DMS153 treated with DMSO at 0.1 percent for 48 hours (cell line): ENCODE measurements around the gene OR2V2.
"Not testable (repeated sequence)": the region's sequence is repeated elsewhere in the genome, so short reads cannot be mapped to it uniquely, and the experiment has no call there.

Experiments used
- DNase-seq: peaks from one replicate; lab custom pipeline; 2025; ENCODE audit not compliant: unreplicated experiment; lab: John Stamatoyannopoulos, UW

The OR2V2 gene

GRCh38 chr5:181168595-181169118 is 21.3 kb downstream of the OR2V2 start:
- no peak for DNase-seq

- not testable (repeated sequence) for DNase-seq
Observed at GRCh38 chr5:181169459-181170236, 22.3 kb downstream of the OR2V2 start.

GRCh38 chr5:181170237-181170825 is 22.9 kb downstream of the OR2V2 start:
- no peak for DNase-seq

GRCh38 chr5:181170996-181171395 is 23.6 kb downstream of the OR2V2 start:
- no peak for DNase-seq

- no peak for DNase-seq
Observed at GRCh38 chr5:181171782-181172181, 24.4 kb downstream of the OR2V2 start.

- no peak for DNase-seq
Observed at GRCh38 chr5:181173027-181173419, 25.6 kb downstream of the OR2V2 start.

- DNase-seq, result no peak
Observed at GRCh38 chr5:181173420-181174342, 26.3 kb downstream of the OR2V2 start.

- DNase-seq, result no peak
Observed at GRCh38 chr5:181176254-181176952, 29.0 kb downstream of the OR2V2 start.

GRCh38 chr5:181177559-181177958 is 30.2 kb downstream of the OR2V2 start:
- not testable (repeated sequence) for DNase-seq

GRCh38 chr5:181181650-181182565 is 34.5 kb downstream of the OR2V2 start:
- no peak for DNase-seq

GRCh38 chr5:181182651-181183050 is 35.3 kb downstream of the OR2V2 start:
- DNase-seq, result no peak

- no peak for DNase-seq
Observed at GRCh38 chr5:181184845-181185216, 37.4 kb downstream of the OR2V2 start.

- no peak for DNase-seq
Observed at GRCh38 chr5:181185560-181185959, 38.2 kb downstream of the OR2V2 start.

GRCh38 chr5:181186022-181186421 is 38.6 kb downstream of the OR2V2 start:
- DNase-seq, result no peak

GRCh38 chr5:181186986-181187499 is 39.7 kb downstream of the OR2V2 start:
- DNase-seq, result no peak

GRCh38 chr5:181187500-181188213 is 40.3 kb downstream of the OR2V2 start:
- no peak for DNase-seq

GRCh38 chr5:181188700-181189362 is 41.4 kb downstream of the OR2V2 start:
- no peak for DNase-seq

GRCh38 chr5:181189363-181189961 is 42.1 kb downstream of the OR2V2 start:
- DNase-seq, result no peak
